GM12878 (cell line): ENCODE data around the gene NEAT1. TPM values are rescaled to one million over a fixed set of nuclear protein-coding genes. Genes with fewer than 3 reads are reported as not detected.

Source experiments
- ATAC-seq: fragments of 200-7000 bp; cut with Tn5 transposase; 3 replicates; pipeline ENCODE4 v1.9.1; 2020; ENCODE audit warnings: mild to moderate bottlenecking, moderate library complexity
- BruUV-seq: library from RNA; stranded (reverse); fragments of 400-500 nt; replicated peaks from 2 replicates; lab custom pipeline; 2021; lab: Mats Ljungman, UMichigan
- CTCF ChIA-PET: fragments of 300-600 bp; sonication (Branson Sonifier 250); formaldehyde crosslinking; extraction: SDS; loops from one replicate; lab custom pipeline; 2021; ENCODE audit warnings: inconsistent platforms; lab: Yijun Ruan, JAX
- POLR2A ChIA-PET: fragments of 350-600 bp; formaldehyde crosslinking; extraction: SDS; loops from one replicate; lab custom pipeline; 2021; ENCODE audit warnings: inconsistent platforms; lab: Charles Lee
- RAD21 ChIA-PET: fragments of 300-600 bp; sonication (Branson Sonifier 250); formaldehyde crosslinking; loops from one replicate; lab custom pipeline; 2023; ENCODE audit warnings: antibody characterized with exemption; ENCODE audit not compliant: unreplicated experiment; lab: Charles Lee
- SMC1A ChIA-PET: fragments of 300-600 bp; sonication (Branson Sonifier 250); formaldehyde crosslinking; loops from one replicate; lab custom pipeline; 2023; ENCODE audit not compliant: unreplicated experiment, uncharacterized antibody; lab: Charles Lee
- DNase-seq: peaks from one replicate; pipeline ENCODE4 v3.0.0-alpha.2; 2011; ENCODE audit warnings: low read depth, low spot score
- FAIRE-seq: peaks from 3 replicates; lab custom pipeline; 2011; peaks lifted over from hg19 to GRCh38; lab: Jason Lieb, UNC
- H2AFZ ChIP-seq: 2 replicates; pipeline ENCODE4 v1.6.0; 2011; ENCODE audit warnings: low read depth, low read length, control low read depth; ENCODE audit not compliant: control insufficient read depth
- H3K27ac ChIP-seq: 2 replicates; pipeline ENCODE4 v1.5.1; 2011; ENCODE audit warnings: control low read depth; ENCODE audit not compliant: control insufficient read depth, insufficient read depth
- H3K27me3 ChIP-seq, 2 experiments: replicated peaks in 1 of 2; 2 replicates each; pipeline versions ENCODE4 v1.6.0 to v1.6.1; 2011; ENCODE audit warnings: low read length in 1 of 2; ENCODE audit not compliant: control insufficient read depth in 2 of 2, insufficient read depth in 2 of 2
- H3K36me3 ChIP-seq, 2 experiments: 2 replicates each; pipeline ENCODE4 v1.5.1; 2011; ENCODE audit warnings: low read length in 1 of 2; ENCODE audit not compliant: control insufficient read depth in 2 of 2, insufficient read depth in 2 of 2
- H3K4me1 ChIP-seq: 2 replicates; pipeline ENCODE4 v1.6.1; 2011; ENCODE audit warnings: mild to moderate bottlenecking, low read length, moderate library complexity, mixed read lengths; ENCODE audit not compliant: control insufficient read depth, insufficient read depth
- H3K4me2 ChIP-seq: 2 replicates; pipeline ENCODE4 v1.6.0; 2011; ENCODE audit warnings: control low read depth; ENCODE audit not compliant: control insufficient read depth, insufficient read depth
- H3K4me3 ChIP-seq: fragments of 200-600 bp; sonication (generic); 2 replicates; pipeline ENCODE4 v1.5.1; 2016
- H3K79me2 ChIP-seq: 2 replicates; pipeline ENCODE4 v1.6.0; 2011; ENCODE audit warnings: low read length; ENCODE audit not compliant: control insufficient read depth, insufficient read depth
- H3K9ac ChIP-seq: 2 replicates; pipeline ENCODE4 v1.8.0; 2011; ENCODE audit warnings: low read length, control low read depth, mixed read lengths; ENCODE audit not compliant: control insufficient read depth, insufficient read depth
- H3K9me3 ChIP-seq: replicated peaks from 3 replicates; pipeline ENCODE4 v1.5.1; 2011; ENCODE audit warnings: mild to moderate bottlenecking, low read length; ENCODE audit not compliant: control insufficient read depth, insufficient read depth
- H4K20me1 ChIP-seq: 2 replicates; pipeline ENCODE4 v1.6.0; 2011; ENCODE audit not compliant: control insufficient read depth, insufficient read depth
- ATF3 ChIP-seq: IDR thresholded peaks from 2 replicates; pipeline ENCODE4 v1.6.1; 2011; ENCODE audit warnings: low read depth, mild to moderate bottlenecking, low read length, moderate library complexity, borderline replicate concordance; ENCODE audit errors: extremely low read depth
- E2F8 ChIP-seq: fragments of 450-650 bp; IDR thresholded peaks from 2 replicates; pipeline ENCODE4 v1.6.1; 2018; ENCODE audit warnings: mild to moderate bottlenecking, low read depth, moderate library complexity; ENCODE audit not compliant: partially characterized antibody
- E4F1 ChIP-seq: fragments of 450-650 bp; IDR thresholded peaks from 2 replicates; pipeline ENCODE4 v1.6.1; 2018; ENCODE audit warnings: borderline replicate concordance, mild to moderate bottlenecking; ENCODE audit not compliant: partially characterized antibody
- EZH2 ChIP-seq: IDR thresholded peaks from 2 replicates; pipeline ENCODE4 v1.6.1; 2012; ENCODE audit warnings: low read depth, mild to moderate bottlenecking, control low read depth, inconsistent platforms, low read length, borderline replicate concordance; ENCODE audit not compliant: control insufficient read depth
- HDGF ChIP-seq: fragments of 450-650 bp; IDR thresholded peaks from 2 replicates; pipeline ENCODE4 v1.6.1; 2016; ENCODE audit warnings: antibody characterized with exemption
- IKZF2 ChIP-seq, 2 experiments: fragments of 450-650 bp; IDR thresholded peaks; 2 replicates each; pipeline ENCODE4 v1.6.1; 2017; ENCODE audit warnings: mild to moderate bottlenecking in 2 of 2, moderate library complexity in 2 of 2
- JUND ChIP-seq: IDR thresholded peaks from 2 replicates; pipeline ENCODE4 v1.6.1; 2012; ENCODE audit warnings: low read depth, mild to moderate bottlenecking, low read length, improper control_type of control experiment, moderate library complexity
- MLLT1 ChIP-seq: fragments of 450-650 bp; IDR thresholded peaks from 2 replicates; pipeline ENCODE4 v1.6.1; 2016; ENCODE audit warnings: mild to moderate bottlenecking
- NBN ChIP-seq: fragments of 450-650 bp; IDR thresholded peaks from 2 replicates; pipeline ENCODE4 v1.6.1; 2016
- NR2C1 ChIP-seq: fragments of 450-650 bp; IDR thresholded peaks from 2 replicates; pipeline ENCODE4 v1.6.1; 2017; ENCODE audit warnings: antibody characterized with exemption, mild to moderate bottlenecking, moderate library complexity
- PAX5 ChIP-seq: IDR thresholded peaks from 2 replicates; pipeline ENCODE4 v1.6.1; 2011; ENCODE audit warnings: low read depth, low read length, borderline replicate concordance
- RELB ChIP-seq: fragments of 450-650 bp; IDR thresholded peaks from 2 replicates; pipeline ENCODE4 v1.6.1; 2017; ENCODE audit warnings: low read depth, mild to moderate bottlenecking, moderate library complexity
- SPI1 ChIP-seq: IDR thresholded peaks from 2 replicates; pipeline ENCODE4 v1.6.1; 2011; ENCODE audit warnings: low read depth, mild to moderate bottlenecking, low read length, moderate library complexity, borderline replicate concordance; ENCODE audit not compliant: insufficient read depth
- WGBS: methylation state at CpG from one replicate; pipeline ENCODE4 v1.1.6; 2016; ENCODE audit warnings: low lambda C conversion rate; ENCODE audit not compliant: insufficient replicate concordance, insufficient coverage; ENCODE audit errors: missing lambda C conversion rate; 5-methylcytosine and 5-hydroxymethylcytosine counted together
- in situ Hi-C: fragments of 300-500 bp; cut with MboI; formaldehyde crosslinking; loops from 9 replicates; pipeline ENCODE4 v1.14.3; 2018; ENCODE audit warnings: mixed read lengths
- intact Hi-C: fragments of 100-400 bp; cut with micrococcal nuclease; formaldehyde crosslinking; loops from one replicate; pipeline ENCODE4 v1.14.2; 2022; ENCODE audit not compliant: unreplicated experiment
- polyA plus RNA-seq, 11 experiments: library from polyadenylated mRNA; depleted of rRNA in 4 of 11; unstranded in 6 of 11; stranded (reverse) in 5 of 11; fragments of >200 nt; fragmentation: Nextera tagmentation in 4 of 11; fragmentation: Illumina TruSeq in 1 of 11; extraction: Ambion mirVana in 4 of 11; extraction: Trizol in 1 of 11; gene quantifications; 1 replicate in 1 of 11; 2 replicates in 10 of 11; pipeline versions ENCODE4 v1.2.1 to v1.2.3, GENCODE V29; 2011 to 2016; ENCODE audit warnings: inconsistent platforms in 2 of 11, missing spikeins in 2 of 11, low read depth in 1 of 11
- total RNA-seq, 4 experiments: library from RNA; depleted of rRNA in 3 of 4; stranded (reverse); fragments of >200 nt in 3 of 4; fragmentation: Illumina TruSeq in 1 of 4; extraction: Trizol in 1 of 4; gene quantifications; 2 replicates each; pipeline versions ENCODE4 v1.2.1 to v1.2.3, GENCODE V29; 2013 to 2021

Gene NEAT1
- total and polyA plus RNA-seq, 10 of the 15 experiments (the other 5 are each of a cell fraction or from before 2014, with no cell fraction given) = 13.6 to 328 (median 69.4) TPM

GRCh38 chr11:65401803-65402248 lies 20.8 kb upstream of the NEAT1 start:
- SMC1A ChIA-PET = interaction anchor here (0.7 to 1.9 kb wide), 4 partner anchors 13 to 63 kb away, joined by 4 to 7 read pairs (median 4); no protein-coding TSS in a partner anchor
- RAD21 ChIA-PET = interaction anchor here (0.7 kb wide), 1 partner anchor 59 kb away, joined by 3 read pairs; no protein-coding TSS in a partner anchor
- FAIRE-seq (no peak), DNase-seq (no peak), ATAC-seq (no peak)
- WGBS = 88% methylated on average over 9 of the region's 10 CpGs
- CTCF ChIA-PET = interaction anchor here (0.8 to 2.9 kb wide), 4 partner anchors 11 to 72 kb away, joined by 3 to 13 read pairs (median 5); no protein-coding TSS in a partner anchor
- Histone ChIP-seq H3K27me3 (no peaks in the 10 kb centered on the region), H3K9me3 (no peaks in the 10 kb centered on the region), H2AFZ (no peak overlapping the region), H3K36me3 (peaks cover 23 to 30% of the 10 kb centered on the region in 2 experiments), H4K20me1 (no peaks in the 10 kb centered on the region), H3K27ac (no peak overlapping the region), H3K4me2 (no peak overlapping the region), H3K4me3 (no peak overlapping the region), H3K4me1 (peaks cover 20% of the 10 kb centered on the region), H3K9ac (no peak overlapping the region), H3K79me2 (no peaks in the 10 kb centered on the region; the same call in 1 of the 2 replicates)
- no TSS peak for BruUV-seq
- intact Hi-C loops = no loop called here
- no peak for TF ChIP-seq MLLT1
- no peak for TF ChIP-seq RELB
- no peak for TF ChIP-seq JUND
- TF ChIP-seq HDGF = no peak
- no peak for TF ChIP-seq EZH2
- no peak for TF ChIP-seq SPI1
- TF ChIP-seq E4F1 = no peak
- TF ChIP-seq ATF3 = no peak
- no peak for TF ChIP-seq PAX5
- no peak for TF ChIP-seq NR2C1
- TF ChIP-seq IKZF2 (IDR thresholded peaks at IDR 0.05) = no peak
- TF ChIP-seq E2F8 = no peak
- no peak for TF ChIP-seq NBN
- POLR2A ChIA-PET = interaction anchor here (0.6 kb wide), 2 partner anchors 47 to 60 kb away, joined by 3 read pairs; no protein-coding TSS in a partner anchor
- in situ Hi-C loops = no loop called here
